Progenitor cell of endocrine pancreas (in vitro differentiated cells): ENCODE data around the gene TMEM167A. TPM values are rescaled to one million over a fixed set of nuclear protein-coding genes. Genes with fewer than 3 reads are reported as not detected.

Experiments used
- DNase-seq: peaks from one replicate; pipeline ENCODE4 v3.0.0; 2021; ENCODE audit warnings: low spot score; ENCODE audit not compliant: unreplicated experiment
- H3K27ac Mint-ChIP-seq: 2 replicates; pipeline ENCODE4 v1.8.0; 2021; ENCODE audit warnings: mild to moderate bottlenecking, moderate library complexity, mixed read lengths
- H3K27me3 Mint-ChIP-seq: 2 replicates; pipeline ENCODE4 v1.8.0; 2021; ENCODE audit warnings: mixed read lengths
- H3K36me3 Mint-ChIP-seq: 2 replicates; pipeline ENCODE4 v1.8.0; 2022; ENCODE audit warnings: mixed read lengths; ENCODE audit not compliant: insufficient read depth
- H3K4me1 Mint-ChIP-seq: 2 replicates; pipeline ENCODE4 v1.8.0; 2021; ENCODE audit warnings: low read depth, mixed read lengths
- H3K4me3 Mint-ChIP-seq: 2 replicates; pipeline ENCODE4 v1.8.0; 2021; ENCODE audit warnings: low read depth, mild to moderate bottlenecking, moderate library complexity, mixed read lengths
- H3K9me3 Mint-ChIP-seq: 2 replicates; pipeline ENCODE4 v1.8.0; 2021; ENCODE audit warnings: low read depth, mixed read lengths
- CTCF ChIP-seq: fragments of 200-600 bp; sonication (generic); IDR thresholded peaks from one replicate; pipeline ENCODE4 v1.5.0; 2021; ENCODE audit warnings: antibody characterized with exemption, mild to moderate bottlenecking; ENCODE audit not compliant: unreplicated experiment
- total RNA-seq: library from RNA; stranded (reverse); gene quantifications from 2 replicates; pipeline ENCODE4 v1.2.1, GENCODE V29; 2021

The TMEM167A gene
- total RNA-seq, 1 donor from 2014 or later: 152 TPM

DNA sequence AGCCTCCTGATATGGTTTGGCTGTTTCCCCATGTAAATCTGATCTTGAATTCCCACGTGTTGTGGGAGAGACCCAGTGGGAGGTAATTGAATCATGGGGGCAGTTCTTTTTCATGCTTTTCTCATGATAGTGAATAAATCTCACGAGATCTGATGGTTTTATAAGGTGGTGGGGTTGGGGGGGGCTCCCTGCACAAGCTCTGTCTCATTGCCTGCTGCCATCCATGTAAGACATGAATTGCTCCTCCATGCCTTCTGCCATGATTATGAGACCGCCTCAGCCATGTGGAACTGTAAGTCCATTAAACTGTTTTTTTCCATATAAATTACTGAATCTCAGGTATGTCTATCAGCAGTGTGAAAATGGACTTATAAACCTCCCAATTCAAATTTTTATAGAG lies 13.0 kb upstream of the TMEM167A start:
- no peaks in the 10 kb centered on the region for H3K27me3 Mint-ChIP-seq
- H3K4me3 Mint-ChIP-seq: no peak overlapping the region
- no peak for DNase-seq
- no peak overlapping the region for H3K27ac Mint-ChIP-seq
- peaks cover 16% of the 10 kb centered on the region for H3K4me1 Mint-ChIP-seq
- peaks cover 35% of the 10 kb centered on the region for H3K9me3 Mint-ChIP-seq
- no peak for TF ChIP-seq CTCF
- H3K36me3 Mint-ChIP-seq: peaks cover 25% of the 10 kb centered on the region

DNA sequence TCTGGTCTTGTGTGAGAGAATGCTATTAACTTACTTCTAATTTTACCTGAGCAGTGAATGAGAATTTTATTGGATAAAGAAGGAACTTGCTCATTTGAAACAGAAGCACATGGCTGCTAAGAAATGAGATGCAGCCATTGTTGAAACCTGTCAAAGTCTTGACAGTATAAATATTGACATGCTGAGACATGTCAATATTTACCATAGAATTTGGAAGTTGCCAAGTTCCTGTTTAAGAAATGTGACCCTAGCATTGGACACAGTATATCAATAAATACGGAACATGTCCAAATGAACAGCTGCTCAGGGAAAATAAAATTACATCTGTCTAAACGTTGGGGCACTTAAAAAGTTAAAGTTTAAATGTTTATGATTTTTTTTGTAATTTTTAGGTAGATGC lies 7.9 kb upstream of the TMEM167A start:
- H3K4me3 Mint-ChIP-seq: no peak overlapping the region
- no peak for TF ChIP-seq CTCF
- H3K27ac Mint-ChIP-seq: peak overlapping the region; percentile 33
- peaks cover 7% of the 10 kb centered on the region for H3K27me3 Mint-ChIP-seq
- no peak for DNase-seq
- H3K36me3 Mint-ChIP-seq: peaks cover 5% of the 10 kb centered on the region
- peaks cover 33% of the 10 kb centered on the region for H3K4me1 Mint-ChIP-seq
- peaks cover 5% of the 10 kb centered on the region for H3K9me3 Mint-ChIP-seq

DNA sequence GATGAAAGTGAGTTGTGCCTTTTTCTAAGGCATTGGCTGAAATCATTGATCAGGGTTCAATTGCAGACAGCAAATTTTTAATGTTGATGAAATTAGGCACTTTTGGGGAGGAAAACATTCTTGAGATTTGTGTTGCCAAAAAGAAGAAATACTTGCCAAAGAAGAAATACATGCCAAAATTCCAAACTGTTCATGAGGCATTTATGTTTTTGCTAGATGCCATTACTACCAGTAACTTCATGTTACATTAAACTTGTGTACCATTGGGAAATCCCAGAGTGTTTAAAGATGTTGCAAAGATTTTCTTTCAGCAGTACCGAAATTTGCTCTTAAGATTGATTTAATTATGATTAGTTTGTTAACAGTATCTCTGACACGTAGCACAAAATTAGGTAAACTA lies 7.1 kb upstream of the TMEM167A start:
- Mint-ChIP-seq H3K9me3 (peaks cover 4% of the 10 kb centered on the region), H3K36me3 (peaks cover 4% of the 10 kb centered on the region), H3K27ac (no peak overlapping the region), H3K4me1 (peaks cover 33% of the 10 kb centered on the region), H3K4me3 (no peak overlapping the region), H3K27me3 (peaks cover 7% of the 10 kb centered on the region)
- TF ChIP-seq CTCF: no peak
- no peak for DNase-seq

DNA sequence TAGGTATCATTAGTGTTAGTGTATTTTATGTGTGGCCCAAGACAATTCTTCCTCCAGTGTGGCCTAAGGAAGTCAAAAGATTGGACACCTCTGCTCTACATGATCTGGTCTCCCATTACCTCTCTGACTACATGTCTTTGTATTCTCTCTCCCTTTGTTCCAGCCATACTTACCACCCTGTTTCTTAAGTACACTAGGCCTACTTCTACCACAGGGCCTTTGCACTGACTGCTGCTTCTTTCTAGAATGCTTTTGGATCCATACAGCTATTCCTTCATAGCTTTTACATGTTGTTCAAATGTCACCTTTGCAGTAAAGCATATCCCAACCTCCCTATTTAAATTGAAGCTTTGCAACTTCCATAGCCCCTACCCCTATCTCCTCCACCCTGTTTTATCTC lies 5.6 kb upstream of the TMEM167A start:
- no peak overlapping the region for H3K4me3 Mint-ChIP-seq
- peaks cover 30% of the 10 kb centered on the region for H3K4me1 Mint-ChIP-seq
- peaks cover 4% of the 10 kb centered on the region for H3K36me3 Mint-ChIP-seq
- peaks cover 4% of the 10 kb centered on the region for H3K9me3 Mint-ChIP-seq
- H3K27me3 Mint-ChIP-seq: peaks cover 7% of the 10 kb centered on the region
- no peak overlapping the region for H3K27ac Mint-ChIP-seq
- TF ChIP-seq CTCF: no peak
- DNase-seq: no peak

GRCh38 chr5:83077662-83078261 lies 568 bp upstream of the TMEM167A start:
- H3K36me3 Mint-ChIP-seq: peaks cover 14% of the 10 kb centered on the region
- H3K9me3 Mint-ChIP-seq: peaks cover 2% of the 10 kb centered on the region
- H3K27ac Mint-ChIP-seq: peak overlapping the region; percentile 99
- H3K4me3 Mint-ChIP-seq: peak overlapping the region; percentile 98
- no peak for TF ChIP-seq CTCF
- peaks cover 6% of the 10 kb centered on the region for H3K27me3 Mint-ChIP-seq
- peaks cover 25% of the 10 kb centered on the region for H3K4me1 Mint-ChIP-seq
- peak; percentile 9 for DNase-seq
